Mucosa of rectum (tissue), 2 donors: Measurements from ENCODE around the gene GDPD1.
A peak's percentile ranks its signal among the peaks of the same experiment; 100 is the strongest.

Source experiments
- H3K27ac ChIP-seq, 2 donors: one replicate each; pipeline ENCODE4 v1.7.0; 2013; ENCODE audit warnings: inconsistent platforms in 2 of 2, low read depth in 2 of 2, low read length in 2 of 2
- H3K27me3 ChIP-seq, 2 donors: one replicate each; pipeline ENCODE4 v1.7.0; 2013; ENCODE audit warnings: low read length in 2 of 2; ENCODE audit not compliant: control insufficient read depth in 2 of 2, insufficient read depth in 2 of 2
- H3K36me3 ChIP-seq, 2 donors: one replicate each; pipeline ENCODE4 v1.7.0; 2013; ENCODE audit warnings: low read length in 2 of 2; ENCODE audit not compliant: control insufficient read depth in 2 of 2, insufficient read depth in 2 of 2
- H3K4me1 ChIP-seq, 2 donors: one replicate each; pipeline ENCODE4 v1.7.0; 2013; ENCODE audit warnings: low read length in 2 of 2, mild to moderate bottlenecking in 1 of 2; ENCODE audit not compliant: control insufficient read depth in 2 of 2, insufficient read depth in 2 of 2
- H3K4me3 ChIP-seq, 2 donors: one replicate each; pipeline ENCODE4 v1.7.0; 2013; ENCODE audit warnings: low read length in 2 of 2
- H3K9ac ChIP-seq, 2 donors: one replicate each; pipeline ENCODE4 v1.7.0; 2013; ENCODE audit warnings: low read length in 2 of 2, low read depth in 1 of 2, mild to moderate bottlenecking in 1 of 2
- H3K9me3 ChIP-seq, 2 donors: one replicate each; pipeline ENCODE4 v1.7.0; 2013; ENCODE audit warnings: low read length in 2 of 2; ENCODE audit not compliant: control insufficient read depth in 2 of 2
- donor health status: healthy.
- donor health status: Normal muscosa, but diverticular disease.

GDPD1 gene

DNA sequence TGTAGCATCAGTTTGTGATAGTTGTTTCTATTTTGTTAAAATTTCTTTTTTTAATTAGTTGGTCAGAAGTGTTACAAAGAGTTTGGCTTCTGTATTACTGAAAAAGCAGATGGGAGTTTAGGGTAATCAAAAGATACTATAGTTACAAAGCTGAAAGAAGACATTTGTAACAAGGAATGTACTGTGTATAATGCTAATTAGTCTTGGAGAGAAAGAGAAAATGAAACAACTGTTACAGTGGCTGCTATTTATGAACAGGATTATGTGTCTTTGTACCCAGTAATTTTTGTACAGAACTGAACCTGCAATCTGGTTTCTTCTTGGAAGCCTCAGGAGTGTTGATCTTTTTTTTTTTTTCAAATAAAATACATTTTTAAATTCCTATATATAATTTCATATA is 14.3 kb downstream of the GDPD1 start:
- Histone ChIP-seq H3K4me1 (no peaks in the 10 kb centered on the region), H3K9ac (no peak overlapping the region), H3K27me3 (no peaks in the 10 kb centered on the region), H3K36me3 (no peaks in the 10 kb centered on the region), H3K27ac (no peak overlapping the region), H3K9me3 (no peaks in the 10 kb centered on the region), H3K4me3 (no peak overlapping the region)

DNA sequence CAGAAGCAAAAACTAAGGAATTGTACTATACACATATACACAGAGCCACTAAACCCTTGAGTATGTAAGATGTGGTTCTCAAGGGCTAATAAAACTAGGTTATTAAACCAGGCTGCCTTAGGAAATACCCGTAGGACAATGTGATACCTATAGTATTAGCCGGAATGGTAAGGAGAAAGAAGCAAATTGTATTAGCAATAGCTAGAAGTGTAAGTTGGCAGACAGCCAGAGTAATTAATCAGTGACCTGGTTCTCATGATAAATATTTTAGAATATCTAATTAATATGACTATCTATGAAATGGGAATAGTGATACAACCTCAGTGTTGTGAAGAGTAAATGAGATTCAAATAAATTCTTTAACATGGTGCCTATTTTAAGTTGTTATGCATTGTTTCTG is 18.6 kb downstream of the GDPD1 start:
- Histone ChIP-seq H3K27ac (no peak overlapping the region), H3K9me3 (no peaks in the 10 kb centered on the region), H3K36me3 (no peaks in the 10 kb centered on the region), H3K27me3 (no peaks in the 10 kb centered on the region), H3K9ac (no peak overlapping the region), H3K4me3 (no peak overlapping the region), H3K4me1 (no peaks in the 10 kb centered on the region)

DNA sequence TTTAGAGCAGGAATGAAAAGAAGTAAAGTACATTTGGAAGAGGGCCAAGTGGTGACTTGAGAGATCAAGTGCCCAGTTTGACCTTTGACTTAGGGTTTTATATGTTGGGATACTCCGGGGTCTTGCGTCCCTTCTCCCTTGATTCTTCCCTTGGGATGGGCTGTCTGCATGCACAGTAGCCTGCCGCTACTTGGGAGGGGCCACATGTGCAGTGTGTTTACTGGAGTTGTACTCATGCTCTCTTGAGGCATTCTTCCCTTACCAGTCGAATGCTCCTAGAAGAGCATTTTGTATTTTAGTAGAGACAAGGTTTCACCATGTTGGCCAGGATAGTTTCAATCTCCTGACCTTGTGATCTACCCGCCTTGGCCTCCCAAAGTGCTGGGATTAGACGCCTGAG is 23.8 kb downstream of the GDPD1 start:
- H3K27ac ChIP-seq, result no peak overlapping the region

DNA sequence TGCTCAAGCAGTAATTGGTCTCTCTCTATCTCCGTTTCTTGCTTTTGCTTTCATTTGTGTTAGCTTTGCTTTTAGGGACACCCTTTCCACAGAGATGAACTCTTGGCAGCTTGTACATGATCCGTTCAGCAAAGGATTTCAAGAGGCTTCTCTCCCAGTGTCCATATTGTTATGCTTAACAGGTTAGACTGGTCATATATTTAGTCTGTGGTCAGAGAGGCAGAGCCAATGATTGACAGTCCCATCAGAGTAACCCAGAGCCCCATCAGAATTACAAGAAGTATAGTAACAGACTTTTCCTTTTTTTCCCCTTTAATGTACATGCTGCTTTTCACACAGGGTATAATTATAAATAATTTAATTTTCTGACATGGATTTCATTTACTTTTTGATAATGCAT is 34.4 kb downstream of the GDPD1 start:
- no peak overlapping the region for H3K27ac ChIP-seq
- H3K27me3 ChIP-seq, result no peaks in the 10 kb centered on the region

More for the DNA sequence above, 23.8 kb downstream of the GDPD1 start:
- no peaks in the 10 kb centered on the region for H3K36me3 ChIP-seq
- no peaks in the 10 kb centered on the region for H3K9me3 ChIP-seq
- no peak overlapping the region for H3K4me3 ChIP-seq
- H3K4me1 ChIP-seq, result no peaks in the 10 kb centered on the region
- H3K9ac ChIP-seq, result no peak overlapping the region
- no peaks in the 10 kb centered on the region for H3K27me3 ChIP-seq

DNA sequence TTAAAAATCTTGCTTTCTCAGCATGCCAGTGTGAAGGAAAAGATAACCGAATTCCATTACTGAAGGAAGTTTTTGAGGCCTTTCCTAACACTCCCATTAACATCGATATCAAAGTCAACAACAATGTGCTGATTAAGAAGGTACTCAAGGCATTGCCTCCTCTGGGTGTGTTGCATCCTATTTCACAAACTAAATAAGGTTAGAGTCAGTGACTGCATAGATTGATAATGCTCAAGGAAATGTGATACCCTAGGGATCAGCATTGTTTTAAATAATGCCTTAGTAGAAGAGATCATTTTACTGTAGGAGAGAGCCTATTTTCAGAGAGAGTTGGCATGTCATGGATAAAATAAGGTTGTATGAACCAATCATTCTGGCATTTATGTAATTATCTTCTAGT is 36.8 kb downstream of the GDPD1 start:
- no peaks in the 10 kb centered on the region for H3K36me3 ChIP-seq
- H3K27me3 ChIP-seq, result no peaks in the 10 kb centered on the region
- H3K9ac ChIP-seq, result no peak overlapping the region
- no peaks in the 10 kb centered on the region for H3K9me3 ChIP-seq
- H3K4me3 ChIP-seq, result no peak overlapping the region
- no peaks in the 10 kb centered on the region for H3K4me1 ChIP-seq
- H3K27ac ChIP-seq, result no peak overlapping the region

More for the DNA sequence above, 34.4 kb downstream of the GDPD1 start:
- no peaks in the 10 kb centered on the region for H3K4me1 ChIP-seq
- no peak overlapping the region for H3K4me3 ChIP-seq
- H3K9me3 ChIP-seq, result no peaks in the 10 kb centered on the region
- H3K36me3 ChIP-seq, result no peaks in the 10 kb centered on the region
- H3K9ac ChIP-seq, result no peak overlapping the region

DNA sequence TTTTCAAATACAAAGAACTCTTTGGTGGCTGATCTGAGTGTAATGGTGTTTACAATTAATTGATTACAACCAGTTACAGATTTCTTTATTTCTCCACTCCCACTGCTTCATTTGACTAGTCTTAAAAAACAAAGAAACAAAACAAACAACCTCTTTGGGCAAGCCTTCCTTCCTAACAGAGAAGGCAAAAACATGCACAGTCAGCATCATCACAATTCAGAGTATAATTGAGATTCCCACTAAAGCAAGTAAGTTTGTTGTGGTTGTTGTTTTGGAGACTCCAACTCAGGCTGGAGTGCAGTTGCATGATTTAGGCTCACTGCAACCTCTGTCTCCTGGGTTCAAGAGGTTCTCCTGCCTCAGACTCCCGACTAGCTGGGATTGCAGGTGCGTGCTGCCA is 40.4 kb downstream of the GDPD1 start:
- H3K9ac ChIP-seq, result no peak overlapping the region
- H3K27me3 ChIP-seq, result no peaks in the 10 kb centered on the region
- H3K36me3 ChIP-seq, result no peaks in the 10 kb centered on the region
- no peak overlapping the region for H3K4me3 ChIP-seq
- no peak overlapping the region for H3K27ac ChIP-seq
- no peaks in the 10 kb centered on the region for H3K9me3 ChIP-seq
- H3K4me1 ChIP-seq, result no peaks in the 10 kb centered on the region

DNA sequence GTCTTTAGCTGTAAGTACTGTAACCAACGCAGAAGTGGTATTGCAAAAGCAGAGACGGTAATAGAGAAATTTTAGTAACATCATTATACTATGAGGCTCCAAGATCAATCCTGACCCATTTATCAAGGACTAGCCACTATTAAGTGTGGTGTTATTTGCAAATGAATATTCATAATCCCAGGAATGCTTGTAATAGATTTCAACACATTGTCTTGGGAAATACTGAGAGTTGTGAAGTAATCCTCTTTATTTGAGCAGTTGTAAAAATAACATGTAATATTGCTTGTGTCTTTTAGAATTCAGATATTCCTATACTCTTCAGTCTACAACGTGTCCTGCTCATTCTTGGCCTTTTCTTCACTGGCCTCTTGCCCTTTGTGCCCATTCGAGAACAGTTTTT is 46.4 kb downstream of the GDPD1 start:
- Histone ChIP-seq H3K4me1 (no peaks in the 10 kb centered on the region), H3K27me3 (no peaks in the 10 kb centered on the region), H3K9me3 (no peaks in the 10 kb centered on the region), H3K4me3 (no peak overlapping the region), H3K27ac (no peak overlapping the region), H3K9ac (no peak overlapping the region), H3K36me3 (no peaks in the 10 kb centered on the region)

DNA sequence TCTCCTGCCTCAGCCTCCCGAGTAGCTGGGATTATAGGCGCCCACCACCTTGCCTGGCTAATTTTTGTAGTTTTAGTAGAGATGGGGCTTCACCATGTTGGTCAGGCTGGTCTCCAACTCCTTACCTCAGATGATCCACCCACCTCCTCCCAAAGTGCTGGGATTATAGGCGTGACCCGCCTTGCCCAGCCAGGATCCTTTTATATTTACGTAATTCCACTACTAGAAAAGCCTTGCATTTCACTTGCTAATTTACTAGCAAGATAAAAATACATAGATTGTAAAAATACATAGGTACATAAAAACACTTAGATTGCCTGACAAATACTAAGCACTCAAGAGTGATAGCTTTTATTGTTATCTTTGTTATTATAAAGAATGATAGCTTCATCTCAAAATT is 47.5 kb downstream of the GDPD1 start:
- Histone ChIP-seq H3K27me3 (no peaks in the 10 kb centered on the region), H3K4me3 (no peak overlapping the region), H3K36me3 (no peaks in the 10 kb centered on the region), H3K4me1 (no peaks in the 10 kb centered on the region), H3K27ac (no peak overlapping the region), H3K9ac (no peak overlapping the region), H3K9me3 (no peaks in the 10 kb centered on the region)

DNA sequence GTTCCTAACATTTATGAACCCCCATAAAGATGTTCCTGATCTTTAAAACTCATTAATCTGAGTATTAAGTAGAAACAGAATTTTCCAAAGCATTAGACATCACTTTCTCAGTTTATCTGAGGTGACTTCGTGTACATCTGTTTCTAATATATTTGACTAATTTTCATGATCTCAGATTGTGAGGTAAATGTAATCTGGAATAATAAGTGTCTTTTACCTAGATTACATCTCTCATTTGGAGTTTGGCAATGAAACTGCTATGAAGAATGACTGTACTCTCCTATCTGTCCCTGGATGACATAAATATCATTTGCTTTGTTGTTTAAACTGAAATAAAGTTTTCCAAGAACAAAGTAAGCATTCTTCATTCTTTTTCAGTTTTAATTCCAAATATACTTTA is 55.3 kb downstream of the GDPD1 start:
- Histone ChIP-seq H3K4me1 (no peaks in the 10 kb centered on the region), H3K36me3 (no peaks in the 10 kb centered on the region), H3K9me3 (no peaks in the 10 kb centered on the region), H3K27me3 (no peaks in the 10 kb centered on the region), H3K4me3 (no peak overlapping the region), H3K27ac (no peak overlapping the region), H3K9ac (no peak overlapping the region)

DNA sequence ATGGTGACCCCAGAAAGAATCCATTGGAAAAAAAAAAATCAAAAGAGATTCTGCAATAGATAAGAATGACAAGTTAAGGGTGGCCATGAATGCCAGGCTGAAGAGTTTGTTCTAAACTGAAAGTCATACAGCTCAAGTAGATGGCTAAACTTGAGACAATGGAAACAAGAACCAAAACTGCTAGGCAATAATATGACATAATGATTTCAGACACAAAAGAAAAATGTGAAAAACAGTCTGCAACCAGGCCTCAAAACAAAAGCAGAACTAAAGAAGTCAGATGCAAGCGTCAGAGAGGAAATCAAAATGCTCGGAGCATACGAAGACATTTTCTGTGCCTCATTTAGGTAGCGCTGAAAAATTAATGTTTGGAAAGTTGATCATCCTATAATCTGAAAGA is 56.7 kb downstream of the GDPD1 start:
- Histone ChIP-seq H3K36me3 (no peaks in the 10 kb centered on the region), H3K27ac (peak overlapping the region in 1 of 2 donors; percentile 38), H3K27me3 (no peaks in the 10 kb centered on the region), H3K4me3 (no peak overlapping the region), H3K9ac (no peak overlapping the region), H3K9me3 (no peaks in the 10 kb centered on the region), H3K4me1 (no peaks in the 10 kb centered on the region)

DNA sequence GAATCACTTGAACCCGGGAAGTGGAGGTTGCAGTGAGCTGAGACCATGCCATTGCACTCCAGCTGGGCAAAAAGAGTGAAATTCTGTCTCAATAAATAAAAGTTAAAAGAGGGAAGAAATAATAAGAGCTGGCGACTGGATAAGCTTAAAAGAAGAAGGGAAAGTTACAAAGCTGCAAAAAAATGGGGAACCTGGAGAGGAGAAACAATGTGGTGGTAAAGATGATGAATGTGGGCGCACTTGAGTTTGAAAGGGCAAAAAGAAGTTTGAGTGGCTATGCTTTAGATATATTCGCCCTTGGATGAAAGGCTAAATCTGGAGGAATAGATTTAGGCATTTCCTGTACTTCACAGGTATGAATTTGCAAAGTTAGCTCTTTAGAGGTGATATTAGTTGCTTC is 58.1 kb downstream of the GDPD1 start:
- Histone ChIP-seq H3K4me1 (no peaks in the 10 kb centered on the region), H3K4me3 (no peak overlapping the region), H3K27ac (no peak overlapping the region), H3K9me3 (no peaks in the 10 kb centered on the region), H3K9ac (no peak overlapping the region), H3K36me3 (no peaks in the 10 kb centered on the region), H3K27me3 (no peaks in the 10 kb centered on the region)
